GM20431 (cell line): ENCODE measurements around the gene FLOT2.
"Not testable (repeated sequence)": the region's sequence is repeated elsewhere in the genome, so short reads cannot be mapped to it uniquely, and the experiment has no call there.

Experiments used
- in situ Hi-C: fragments of 300-500 bp; cut with MseI, MboI; formaldehyde crosslinking; loops from one replicate; pipeline ENCODE4 v1.15.0; 2020; ENCODE audit warnings: low sequenced_read_pairs; ENCODE audit not compliant: unreplicated experiment

The FLOT2 gene

DNA sequence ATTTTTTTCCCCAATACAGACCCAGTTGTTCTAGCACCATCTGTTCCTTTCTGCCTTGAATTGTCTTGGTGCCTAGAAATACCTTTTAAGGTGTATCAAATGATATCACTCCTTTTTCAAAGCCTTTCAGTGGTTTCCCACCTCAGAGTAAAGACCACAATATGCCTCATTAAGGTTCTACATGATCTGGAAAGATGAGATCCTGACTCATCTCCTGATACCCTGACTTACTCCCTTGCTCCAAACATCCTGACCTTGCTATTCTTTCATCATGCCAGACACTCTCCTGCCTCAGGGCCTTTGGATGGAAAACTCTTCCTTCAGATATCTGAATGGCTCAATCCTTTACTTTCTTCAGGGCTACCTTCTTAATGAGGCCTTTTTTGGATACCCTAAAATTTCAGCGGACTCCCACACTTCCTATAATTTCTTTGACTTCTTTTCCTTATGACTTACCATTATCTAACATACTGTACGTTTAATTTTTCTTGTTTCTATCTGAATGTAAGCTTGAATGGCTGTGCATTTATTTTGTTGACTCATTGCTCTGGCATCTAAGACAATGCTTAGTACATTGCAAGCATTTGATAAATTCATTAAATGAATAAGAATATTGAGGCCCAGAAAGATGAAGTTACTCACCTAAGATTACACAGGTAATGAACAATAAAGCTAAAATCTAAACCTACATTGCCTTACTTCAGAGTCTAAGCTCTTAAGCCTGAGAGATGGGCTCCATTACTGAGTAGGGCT lies 19.2 kb downstream of the FLOT2 start:
- in situ Hi-C loops, result no loop called here

DNA sequence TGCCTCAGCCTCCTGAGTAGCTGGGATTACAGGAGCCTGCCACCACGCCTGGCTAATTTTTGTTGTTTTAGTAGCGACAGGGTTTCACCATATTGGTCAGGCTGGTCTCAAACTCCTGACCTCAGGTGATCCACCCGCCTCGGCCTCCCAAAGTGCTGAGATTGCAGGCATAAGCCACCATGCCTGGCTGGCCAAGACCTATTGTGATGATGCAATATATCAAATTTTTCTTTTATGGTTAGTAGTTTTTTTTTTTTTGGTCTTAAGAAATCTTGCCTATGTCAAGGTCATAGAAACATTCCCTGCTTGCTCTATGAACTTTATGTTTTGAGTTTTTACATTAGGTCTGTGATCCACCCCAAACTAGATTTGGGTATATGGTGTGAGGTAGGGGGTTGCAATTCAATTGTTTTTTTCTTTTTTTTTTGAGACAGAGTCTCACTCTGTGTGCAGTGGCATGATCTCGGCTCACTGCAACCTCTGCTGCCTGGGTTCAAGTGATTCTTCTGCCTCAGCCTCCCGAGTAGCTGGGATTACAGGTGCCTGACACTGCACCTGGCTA lies 20.3 kb downstream of the FLOT2 start:
- in situ Hi-C loops, result not testable (repeated sequence)

DNA sequence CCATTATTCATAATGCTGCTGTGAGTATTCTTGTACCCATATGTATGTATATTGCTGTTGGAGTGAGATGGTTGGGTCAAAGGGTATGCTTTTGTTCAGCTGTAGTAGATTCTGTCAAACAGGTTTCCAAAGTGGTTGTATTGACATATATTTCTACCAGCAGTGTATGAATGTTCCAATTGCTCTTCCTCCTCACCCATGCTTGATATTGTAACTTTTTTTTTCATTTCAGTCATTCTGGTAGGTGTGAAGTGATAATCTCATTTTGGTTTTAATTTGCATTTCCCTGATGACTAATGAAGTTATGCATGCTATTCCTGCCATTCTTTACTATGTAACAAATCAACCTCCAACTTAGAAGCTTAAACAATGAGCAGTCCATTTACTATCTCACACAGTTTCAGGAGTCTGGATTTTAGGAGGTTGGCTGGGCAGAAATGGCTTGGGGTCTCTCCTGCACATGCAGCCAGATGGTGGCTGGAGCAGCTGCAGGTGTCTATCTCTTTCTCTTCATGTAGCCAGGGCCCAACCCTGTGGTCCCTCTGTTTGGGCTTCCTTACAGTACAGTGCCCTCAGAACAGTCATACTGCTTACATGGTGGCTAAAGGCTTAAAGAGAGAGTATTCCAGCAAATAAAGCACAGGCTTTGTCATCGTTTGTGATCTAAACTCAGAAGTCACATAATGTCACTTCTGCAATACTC lies 21.5 kb downstream of the FLOT2 start:
- in situ Hi-C loops, result no loop called here

DNA sequence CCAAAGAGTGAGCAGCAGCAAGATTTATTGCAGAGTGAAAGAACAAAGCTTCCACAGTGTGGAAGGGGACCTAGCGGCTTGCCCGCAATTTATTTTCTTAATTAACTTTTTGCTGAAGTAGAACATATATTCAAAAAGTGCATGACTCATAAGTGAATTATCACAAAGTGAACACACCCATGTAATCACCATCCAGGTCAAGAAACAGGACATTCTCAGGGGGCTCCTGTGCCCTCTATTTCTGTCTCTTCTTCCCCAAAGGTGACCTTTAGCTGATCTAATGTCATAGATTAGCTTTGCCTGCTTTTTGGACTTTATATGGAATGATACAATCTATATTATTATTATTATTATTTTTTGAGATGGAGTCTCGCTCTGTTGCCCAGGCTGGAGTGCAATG lies 22.8 kb downstream of the FLOT2 start:
- in situ Hi-C loops, result no loop called here

DNA sequence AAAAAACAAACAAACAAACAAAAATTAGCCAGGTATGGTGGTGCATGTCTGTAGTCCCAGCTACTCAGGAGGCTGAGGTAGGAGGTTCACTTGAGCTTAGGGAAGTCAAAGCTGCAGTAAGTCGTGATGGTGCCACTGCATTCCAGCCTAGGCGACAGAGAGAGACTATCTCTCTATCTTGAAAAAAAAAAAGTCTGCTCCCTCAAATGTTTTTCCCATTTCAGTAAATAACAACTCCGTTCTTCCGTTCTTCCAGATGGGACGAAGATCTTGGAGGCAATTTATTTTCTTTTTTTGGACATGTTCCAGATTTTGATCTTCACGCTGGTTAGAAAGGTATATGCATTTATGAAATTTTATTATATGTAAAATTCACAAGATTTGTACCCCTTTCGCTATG lies 23.7 kb downstream of the FLOT2 start:
- in situ Hi-C loops, result no loop called here

DNA sequence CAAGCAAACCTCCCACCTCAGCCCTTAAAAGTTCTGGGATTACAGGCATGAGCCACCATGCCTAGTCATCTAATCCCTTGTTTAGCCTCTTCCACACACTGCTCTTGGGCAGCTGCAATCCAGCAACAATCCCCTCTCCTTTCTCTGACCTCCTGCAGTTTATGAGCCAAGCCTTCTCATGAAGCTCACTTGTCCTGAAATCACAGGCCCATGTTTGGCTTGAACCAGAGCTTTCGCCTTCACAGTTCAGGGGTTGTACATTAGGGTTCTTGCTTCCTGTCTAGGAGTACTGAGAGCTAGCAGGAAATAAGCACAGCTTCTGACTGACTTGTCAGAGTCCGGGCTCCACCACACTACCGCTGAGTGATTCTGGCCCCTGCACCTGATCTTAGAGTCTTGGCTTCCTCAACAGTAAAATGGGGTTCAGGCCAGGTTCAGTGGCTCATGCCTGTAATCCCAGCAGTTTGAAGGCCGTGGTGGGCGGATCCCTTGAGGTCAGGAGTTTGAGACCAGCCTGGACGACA lies 26.4 kb downstream of the FLOT2 start:
- in situ Hi-C loops, result no loop called here

DNA sequence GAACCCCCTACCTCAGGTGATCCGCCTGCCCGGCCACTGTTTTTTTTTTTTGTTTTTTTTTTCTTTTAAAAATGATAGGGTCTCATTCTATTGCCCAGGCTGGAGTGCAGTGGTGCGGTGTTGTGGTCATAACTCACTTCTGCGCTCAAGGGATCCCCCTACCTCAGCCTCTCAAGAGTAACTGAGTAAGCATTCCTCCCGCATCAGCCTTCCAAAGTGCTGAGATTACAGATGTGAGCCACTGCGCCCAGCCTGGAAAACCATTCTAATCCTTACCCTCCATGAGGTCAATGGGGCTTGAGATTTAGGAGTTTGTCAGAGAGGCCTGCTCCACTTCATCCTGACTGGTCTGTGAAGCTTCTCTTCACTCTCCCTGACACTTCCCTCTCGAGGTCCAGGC lies 30.3 kb downstream of the FLOT2 start:
- in situ Hi-C loops, result no loop called here

DNA sequence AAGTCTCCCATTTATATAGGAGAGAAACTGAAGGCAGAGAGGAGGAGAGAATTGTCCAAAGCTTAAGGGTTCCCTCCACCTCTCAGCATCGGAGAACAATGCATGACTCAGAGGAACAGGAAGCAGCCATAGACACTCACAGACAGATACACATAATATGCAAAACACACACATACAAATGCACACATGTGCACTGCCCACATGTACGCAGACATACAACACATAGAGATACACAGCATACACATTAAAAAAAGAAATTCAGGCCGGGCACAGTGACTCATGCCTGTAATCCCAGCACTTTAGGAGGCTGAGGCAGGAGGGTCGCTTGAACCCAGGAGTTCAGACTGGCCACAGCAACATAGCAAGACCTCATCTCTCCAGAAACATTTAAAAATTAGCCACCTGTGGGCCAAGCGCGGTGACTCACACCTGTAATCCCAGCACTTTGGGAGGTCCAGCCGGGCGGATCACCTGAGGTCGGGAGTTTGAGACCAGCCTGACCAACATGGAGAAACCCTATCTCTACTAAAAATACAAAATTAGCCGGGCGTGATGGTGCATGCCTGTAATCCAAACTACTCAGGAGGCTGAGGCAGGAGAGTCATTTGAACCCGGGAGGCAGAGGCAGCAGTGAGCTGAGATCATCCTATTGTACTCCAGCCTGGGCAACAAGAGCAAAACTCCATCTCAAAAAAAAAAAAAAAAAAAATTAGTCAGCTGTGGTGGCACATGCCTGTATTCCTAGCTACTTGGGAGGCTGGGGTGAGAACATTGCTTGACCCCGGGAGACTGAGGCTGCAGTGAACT lies 31.4 kb downstream of the FLOT2 start:
- in situ Hi-C loops, result no loop called here

DNA sequence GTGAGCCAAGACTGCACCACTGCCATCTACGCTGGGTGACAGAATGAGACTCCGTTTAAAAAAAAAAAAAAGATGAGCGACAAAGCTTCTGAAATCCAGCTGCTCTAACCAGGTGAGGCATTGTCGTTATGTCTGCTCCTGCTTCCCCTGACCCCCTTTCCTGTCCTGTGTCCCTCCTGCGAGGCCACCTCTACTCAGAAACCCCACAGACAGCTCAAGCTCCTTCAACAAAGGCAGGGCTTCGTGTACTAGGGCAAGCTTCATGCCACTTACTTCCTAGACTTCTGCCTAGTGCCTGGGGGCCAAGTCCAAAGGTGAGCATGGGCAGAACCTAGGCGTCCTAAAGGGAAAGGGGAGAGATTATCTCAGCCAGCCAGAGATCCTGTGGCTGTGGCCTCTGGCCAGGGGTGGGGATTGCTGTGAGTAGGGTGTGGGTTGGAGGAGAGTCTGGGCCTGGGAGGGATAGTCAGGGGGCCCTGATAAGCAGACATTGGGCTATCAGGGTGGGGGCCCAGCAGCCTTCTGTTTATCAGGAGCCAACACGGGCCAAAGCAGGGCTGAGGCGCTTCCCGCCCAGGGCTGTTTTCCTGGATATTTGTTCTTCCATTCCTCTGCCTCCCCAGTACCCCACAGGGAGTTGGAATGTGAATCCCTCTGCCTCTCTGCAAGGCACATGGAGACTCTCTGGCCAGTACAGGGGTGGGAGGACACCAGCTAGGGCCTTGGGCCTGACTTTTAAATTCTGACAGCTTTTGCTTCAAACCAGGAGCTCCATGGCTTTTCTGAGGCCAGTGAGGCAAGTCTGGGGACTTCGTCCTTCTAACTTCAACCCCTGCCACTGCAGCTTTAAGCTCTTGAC lies 32.3 kb downstream of the FLOT2 start:
- in situ Hi-C loops, result no loop called here

DNA sequence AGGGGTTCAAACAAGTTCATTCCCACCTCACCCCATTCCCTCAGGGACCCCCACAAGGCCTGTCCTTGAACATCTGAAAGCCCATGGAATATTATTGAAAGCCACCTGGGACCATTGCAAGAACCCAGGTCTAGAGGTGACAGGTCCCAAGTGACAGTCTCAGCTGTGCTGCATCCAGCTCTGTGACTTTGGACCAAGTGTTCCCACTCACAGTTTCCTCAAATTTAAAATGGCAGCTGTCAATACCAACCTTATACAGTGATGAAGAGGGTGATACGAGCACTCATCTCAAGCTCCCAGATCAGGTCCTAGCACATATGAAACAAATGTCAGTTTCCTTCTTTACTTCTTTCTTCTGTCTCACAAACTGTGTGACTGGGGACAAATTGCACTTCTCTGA lies 33.6 kb downstream of the FLOT2 start:
- in situ Hi-C loops, result no loop called here

DNA sequence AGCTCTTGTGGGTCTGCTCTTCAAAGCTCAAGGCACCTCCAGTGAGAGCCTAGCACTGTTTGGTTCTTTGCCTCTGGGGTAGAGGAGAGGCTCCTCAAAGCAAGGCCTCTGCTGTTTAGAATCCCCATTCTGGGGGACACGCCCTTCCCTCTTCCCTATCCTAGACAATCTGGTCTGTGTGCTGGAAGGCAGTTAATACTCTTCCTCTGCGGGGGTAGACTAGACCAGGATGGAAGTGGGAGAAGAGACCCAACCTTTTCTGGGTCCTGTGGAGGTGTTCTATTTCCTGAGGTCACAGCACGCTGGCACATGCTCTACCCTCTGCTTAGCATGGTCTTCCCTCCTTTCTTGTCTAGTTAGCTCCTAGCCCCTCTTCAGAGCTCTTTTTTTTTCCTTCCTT lies 35.0 kb downstream of the FLOT2 start:
- in situ Hi-C loops, result no loop called here

DNA sequence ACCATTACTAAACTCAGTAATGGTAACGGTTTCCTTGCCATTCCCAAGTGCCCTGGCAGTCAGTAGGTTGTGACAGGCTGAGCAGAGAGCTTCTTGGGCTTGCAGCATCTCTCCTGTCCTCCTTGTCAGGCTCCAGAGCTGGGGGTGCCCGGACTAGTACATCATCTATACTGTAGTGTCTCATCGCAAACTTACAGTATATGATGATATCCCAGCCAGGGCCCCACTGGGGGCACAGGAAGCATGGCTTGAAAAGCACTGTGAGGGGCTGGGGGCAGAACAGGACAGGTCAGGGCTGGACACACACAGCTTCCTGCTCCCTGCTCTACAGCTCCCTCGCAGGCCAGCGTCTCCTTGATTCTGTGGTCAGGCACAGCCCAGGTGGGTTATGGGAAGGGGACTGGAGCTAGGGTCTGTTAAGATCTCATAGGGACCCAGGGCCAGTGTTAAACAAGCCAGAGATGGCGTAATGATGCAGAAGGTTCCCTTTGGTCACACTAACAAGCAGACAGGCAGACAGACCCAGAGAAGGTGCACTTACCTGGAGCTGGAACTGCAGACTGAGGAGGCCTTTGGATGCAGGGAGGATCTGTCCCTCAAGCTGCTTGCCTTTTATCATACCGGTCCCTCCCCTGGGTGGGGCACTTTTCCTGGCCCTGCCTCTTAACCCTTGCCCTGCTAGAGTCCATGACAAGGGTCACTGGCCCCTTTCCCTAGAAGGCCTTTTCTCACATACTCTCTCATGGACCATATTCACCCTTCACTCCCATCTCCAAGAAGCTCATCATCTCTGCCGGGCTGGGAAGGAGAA lies 35.9 kb downstream of the FLOT2 start:
- in situ Hi-C loops, result no loop called here

DNA sequence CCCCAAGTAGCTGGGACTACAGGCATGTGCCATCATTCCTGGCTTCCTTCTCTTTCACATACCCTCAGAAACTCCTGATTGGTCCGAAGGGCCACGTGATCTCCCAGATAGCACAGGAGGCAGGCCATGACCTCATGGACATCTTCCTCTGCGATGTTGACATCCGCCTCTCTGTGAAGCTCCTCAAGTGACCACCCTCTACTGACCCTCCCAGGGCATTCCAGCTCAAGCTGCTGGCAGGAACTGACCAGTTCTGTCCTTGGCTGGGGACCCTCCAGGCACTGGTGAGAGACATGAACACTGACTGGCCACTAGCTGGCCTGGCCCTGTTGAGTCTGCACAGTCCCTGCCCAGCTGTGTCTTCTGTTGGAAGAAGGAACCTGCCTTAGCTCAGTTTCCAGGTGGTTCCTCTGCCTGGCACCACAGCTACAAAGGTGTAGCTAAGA lies 37.1 kb downstream of the FLOT2 start:
- in situ Hi-C loops, result no loop called here

DNA sequence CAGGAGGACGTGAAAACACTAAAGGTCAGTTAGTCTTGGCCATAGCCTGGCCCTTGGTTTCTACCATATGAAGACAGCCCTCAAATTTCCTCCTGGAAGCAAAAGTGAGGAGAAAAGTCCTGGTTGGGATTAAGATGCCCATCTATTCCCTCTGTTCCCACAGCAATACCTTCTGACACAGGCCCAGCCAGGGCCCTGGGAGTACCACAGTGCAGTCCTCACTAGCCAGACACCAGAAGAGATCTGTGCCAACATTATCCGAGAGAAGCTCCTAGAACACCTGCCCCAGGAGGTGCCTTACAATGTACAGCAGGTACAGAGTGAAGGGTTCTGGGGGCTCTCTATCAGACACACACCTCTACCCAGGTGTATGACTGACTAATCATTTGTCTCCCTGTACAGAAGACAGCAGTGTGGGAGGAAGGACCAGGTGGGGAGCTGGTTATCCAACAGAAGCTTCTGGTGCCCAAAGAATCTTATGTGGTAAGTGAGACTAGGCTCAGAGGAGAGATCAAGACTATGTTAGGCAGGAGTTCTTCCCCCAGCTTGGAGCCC lies 38.7 kb downstream of the FLOT2 start:
- in situ Hi-C loops, result no loop called here

DNA sequence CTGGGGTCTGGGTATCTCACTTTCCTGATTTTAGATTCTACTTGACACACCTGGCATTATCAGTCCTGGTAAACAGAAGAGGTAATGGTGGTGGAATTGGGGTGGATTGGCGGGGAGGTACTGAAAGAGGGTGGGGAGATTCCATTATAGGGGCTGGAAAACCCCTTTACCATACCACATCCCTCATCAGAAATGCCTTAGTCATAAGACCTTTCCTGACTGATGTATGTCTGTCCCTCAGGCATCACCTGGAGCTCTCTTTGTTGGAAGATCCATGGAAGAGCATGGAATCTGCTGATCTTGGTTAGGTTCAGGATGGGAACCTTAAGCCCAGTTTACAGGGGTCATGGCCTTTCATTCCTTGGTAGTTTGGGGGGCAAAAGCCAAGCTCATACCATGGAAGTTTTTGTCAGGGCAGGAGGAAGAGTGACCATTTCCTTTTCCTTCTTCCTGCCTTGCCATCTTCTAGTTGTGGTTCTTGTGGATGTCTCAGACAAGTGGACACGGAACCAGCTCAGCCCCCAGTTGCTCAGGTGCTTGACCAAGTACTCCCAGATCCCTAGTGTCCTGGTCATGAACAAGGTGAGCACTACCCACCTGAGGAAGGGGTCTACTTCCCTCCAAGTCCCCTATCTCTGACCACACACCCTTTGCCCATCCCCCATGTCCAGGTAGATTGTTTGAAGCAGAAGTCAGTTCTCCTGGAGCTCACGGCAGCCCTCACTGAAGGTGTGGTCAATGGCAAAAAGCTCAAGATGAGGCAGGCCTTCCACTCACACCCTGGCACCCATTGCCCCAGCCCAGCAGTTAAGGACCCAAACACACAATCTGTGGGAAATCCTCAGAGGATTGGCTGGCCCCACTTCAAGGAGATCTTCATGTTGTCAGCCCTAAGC lies 39.4 kb downstream of the FLOT2 start:
- in situ Hi-C loops, result no loop called here

DNA sequence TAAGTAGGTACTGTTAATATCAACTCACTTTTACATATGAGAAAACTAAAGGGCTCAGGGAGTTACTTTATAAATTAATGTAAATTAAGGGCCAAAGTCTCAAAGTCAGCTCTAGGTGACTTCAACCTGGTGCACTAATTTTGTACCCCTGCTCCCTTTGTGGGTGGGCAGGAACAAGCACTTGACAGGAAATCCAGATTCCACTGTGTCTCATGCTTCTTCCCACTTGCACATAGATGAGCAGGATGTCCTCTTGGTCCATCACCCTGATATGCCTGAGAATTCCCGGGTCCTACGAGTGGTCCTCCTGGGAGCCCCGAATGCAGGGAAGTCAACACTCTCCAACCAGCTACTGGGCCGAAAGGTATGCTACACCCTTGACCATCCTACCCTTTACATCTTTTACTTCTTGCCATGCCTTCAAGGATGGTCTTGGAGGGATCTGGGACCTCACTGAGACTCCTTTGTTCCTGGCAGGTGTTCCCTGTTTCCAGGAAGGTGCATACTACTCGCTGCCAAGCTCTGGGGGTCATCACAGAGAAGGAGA lies 41.4 kb downstream of the FLOT2 start:
- in situ Hi-C loops, result no loop called here

DNA sequence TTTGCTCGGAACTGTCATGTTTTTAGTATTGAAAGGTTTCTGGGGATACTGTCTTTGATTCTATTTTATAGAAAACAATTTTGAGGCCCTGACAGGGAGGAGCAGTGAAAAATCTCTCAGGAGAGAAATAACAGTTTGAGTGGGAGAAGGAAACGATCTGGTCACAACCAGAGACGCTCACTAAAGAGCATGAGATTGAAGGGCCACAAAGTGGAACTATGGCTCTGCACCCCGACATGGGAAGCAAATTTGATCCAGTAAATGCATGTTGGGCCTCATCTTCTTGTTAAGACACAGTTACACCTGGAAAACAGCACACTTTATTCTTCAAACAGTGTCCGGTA lies 42.2 kb downstream of the FLOT2 start:
- in situ Hi-C loops, result no loop called here
